Limb (tissue), 2 donors: ENCODE measurements around the gene RPTOR.

ENCODE experiments used
- DNase-seq, 2 donors: peaks; one replicate each; pipeline ENCODE4 v3.0.0-alpha.2; 2016; ENCODE audit errors: extremely low spot score in 2 of 2

Gene RPTOR

GRCh38 chr17:80640366-80641084 is 95.9 kb downstream of the RPTOR start:
- no peak for DNase-seq

DNA sequence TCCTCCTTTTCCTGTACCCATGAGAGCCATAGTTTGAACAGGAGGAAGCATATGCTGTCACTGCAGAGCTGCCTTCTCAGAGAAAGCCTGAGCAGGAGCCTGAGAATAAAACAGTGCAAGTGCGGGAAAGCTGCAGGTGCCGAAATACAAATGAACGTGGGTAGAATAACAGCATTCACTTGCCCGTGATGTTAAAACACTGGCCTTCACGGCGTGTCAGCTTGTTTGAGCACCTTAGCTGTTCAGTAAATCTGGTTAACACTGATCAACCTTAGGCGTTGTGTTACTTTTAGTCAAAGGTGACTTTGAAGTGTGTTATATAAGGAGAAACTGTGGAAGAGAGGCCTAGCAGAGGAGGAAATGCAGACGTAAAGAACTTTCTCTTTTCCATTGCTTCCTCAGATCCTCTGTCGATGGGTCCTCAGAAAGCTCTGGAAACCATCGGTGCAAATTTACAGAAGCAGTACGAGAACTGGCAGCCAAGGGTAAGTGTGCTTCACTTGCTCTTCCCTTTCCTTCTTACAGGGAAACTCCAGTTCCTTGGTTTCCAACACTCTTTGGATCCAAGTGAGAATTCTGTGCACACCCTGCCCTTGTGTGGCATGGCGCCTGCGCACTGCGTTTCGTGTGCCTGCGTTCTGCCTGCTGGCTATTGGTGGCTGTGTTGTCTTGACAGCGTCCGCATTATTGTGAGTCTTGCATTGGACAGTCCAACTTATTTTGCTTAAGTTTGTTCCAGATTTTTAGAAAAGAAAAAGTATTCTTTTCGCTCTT is 98.9 kb downstream of the RPTOR start:
- DNase-seq = no peak

GRCh38 chr17:80644536-80644935 is 99.9 kb downstream of the RPTOR start:
- DNase-seq = no peak

- DNase-seq = no peak
Measured at GRCh38 chr17:80645706-80646325, 101.2 kb downstream of the RPTOR start.

DNA sequence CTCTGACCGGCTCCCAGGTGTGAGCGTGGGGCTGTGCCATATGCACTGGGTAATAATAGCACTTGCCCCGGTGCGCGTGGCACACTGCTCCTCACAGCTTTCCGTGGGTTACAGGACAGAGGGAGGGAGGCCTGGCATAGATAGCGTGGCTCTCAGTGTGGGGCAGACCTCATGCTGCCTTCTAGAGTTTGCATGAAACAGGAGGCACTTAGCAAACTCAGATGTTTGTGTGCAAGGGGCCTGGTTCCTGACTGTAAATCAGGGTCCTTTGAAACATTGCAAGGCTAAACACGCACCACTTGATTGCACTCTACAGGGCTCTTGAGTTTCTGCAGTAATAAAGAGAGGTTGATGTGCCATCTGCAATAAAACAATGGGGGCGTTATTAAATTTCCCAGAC is 101.7 kb downstream of the RPTOR start:
- no peak for DNase-seq

- DNase-seq = no peak
Measured at GRCh38 chr17:80647746-80648145, 103.1 kb downstream of the RPTOR start.

DNA sequence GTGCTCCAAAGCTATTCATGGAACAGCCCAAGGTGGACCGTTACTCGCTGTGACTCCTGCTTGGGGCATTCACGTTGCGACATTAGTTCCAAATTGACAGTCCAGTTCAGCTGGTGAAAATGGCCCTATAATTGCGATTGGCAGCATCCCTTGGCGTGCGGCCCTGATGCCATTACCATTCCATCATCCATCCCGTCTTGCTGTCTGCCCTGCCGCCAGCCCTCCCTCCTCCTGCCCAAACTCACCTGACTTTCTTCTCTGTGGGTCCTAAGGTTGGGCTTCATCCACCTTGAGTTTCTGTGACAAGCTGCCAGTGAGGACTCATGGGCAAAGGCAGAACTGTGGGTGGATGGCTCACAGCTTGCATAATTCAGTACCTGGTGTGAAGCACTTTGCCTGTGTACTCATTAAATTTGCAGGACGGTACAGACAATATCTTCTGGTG is 104.6 kb downstream of the RPTOR start:
- DNase-seq = no peak

DNA sequence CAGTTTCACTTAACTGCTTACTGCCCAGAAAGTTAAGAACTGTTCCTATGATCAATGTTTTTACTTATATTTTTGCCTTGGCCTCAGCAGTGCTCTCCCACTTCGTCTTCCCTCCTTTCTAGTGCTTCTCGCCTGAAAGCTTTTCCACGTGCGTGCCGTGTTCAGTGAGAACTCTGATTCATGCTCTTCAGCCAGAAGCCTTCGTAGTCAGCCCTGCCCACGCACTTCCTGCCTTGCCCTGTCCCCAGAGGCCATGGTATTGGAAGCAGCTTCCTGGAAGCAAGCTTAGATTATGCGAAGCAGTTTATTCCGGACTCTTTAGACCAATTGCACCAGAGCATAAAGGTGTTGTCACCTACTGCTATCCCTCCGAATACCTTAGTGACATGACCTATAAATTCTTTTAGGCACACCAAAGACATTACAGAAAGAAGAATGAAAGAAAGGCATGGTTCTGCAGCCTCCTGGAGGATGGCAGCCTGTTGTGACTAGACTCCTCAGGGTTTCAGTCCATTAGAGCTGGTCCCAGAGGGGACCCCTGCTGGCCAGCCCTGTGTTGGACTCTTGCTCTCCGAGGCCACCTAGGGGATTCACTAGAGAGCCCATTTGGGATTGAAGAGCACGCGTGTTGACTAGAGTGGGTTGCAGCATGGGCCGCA is 105.2 kb downstream of the RPTOR start:
- DNase-seq = peak in 1 of 2 donors; percentile 43

GRCh38 chr17:80650331-80650672 is 105.7 kb downstream of the RPTOR start:
- no peak for DNase-seq

DNA sequence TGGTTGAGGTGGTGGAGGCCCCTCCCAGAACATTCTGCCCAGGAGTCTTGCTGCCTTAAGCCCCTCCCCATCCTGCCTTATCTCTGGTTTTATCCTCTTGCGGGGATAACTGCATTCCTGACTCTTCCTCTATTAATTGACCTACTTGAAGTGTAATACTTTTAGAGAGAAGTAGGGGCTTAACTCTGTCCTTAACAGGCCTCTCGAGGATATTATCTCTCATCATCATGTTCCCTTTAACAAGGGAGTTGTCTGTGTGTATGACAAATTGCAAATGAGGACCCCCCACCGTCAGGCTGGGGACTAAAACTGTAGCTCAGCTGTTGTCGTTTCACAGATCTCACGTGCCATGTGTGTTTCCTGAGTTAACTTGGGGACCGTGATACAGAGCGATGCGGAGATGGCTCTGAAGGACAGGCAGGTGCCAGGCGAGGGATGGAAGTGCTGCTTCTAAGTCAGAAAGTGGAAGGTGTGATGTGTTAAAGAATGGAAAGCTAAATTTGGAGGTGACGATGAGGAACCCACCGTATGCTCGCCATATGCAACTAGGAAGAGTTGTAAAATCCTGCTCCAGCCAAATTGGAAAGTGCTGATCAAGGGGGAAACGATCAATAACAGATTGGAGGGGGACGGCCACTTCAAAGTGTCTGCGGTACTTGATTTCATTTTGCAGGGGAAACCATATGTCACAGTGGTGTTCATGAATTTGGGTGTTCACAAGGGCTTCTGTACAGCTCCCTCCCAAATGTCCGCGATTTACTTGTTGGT is 106.3 kb downstream of the RPTOR start:
- DNase-seq = no peak

GRCh38 chr17:80652756-80653330 is 108.2 kb downstream of the RPTOR start:
- no peak for DNase-seq

- no peak for DNase-seq
Measured at GRCh38 chr17:80653856-80654255, 109.2 kb downstream of the RPTOR start.

DNA sequence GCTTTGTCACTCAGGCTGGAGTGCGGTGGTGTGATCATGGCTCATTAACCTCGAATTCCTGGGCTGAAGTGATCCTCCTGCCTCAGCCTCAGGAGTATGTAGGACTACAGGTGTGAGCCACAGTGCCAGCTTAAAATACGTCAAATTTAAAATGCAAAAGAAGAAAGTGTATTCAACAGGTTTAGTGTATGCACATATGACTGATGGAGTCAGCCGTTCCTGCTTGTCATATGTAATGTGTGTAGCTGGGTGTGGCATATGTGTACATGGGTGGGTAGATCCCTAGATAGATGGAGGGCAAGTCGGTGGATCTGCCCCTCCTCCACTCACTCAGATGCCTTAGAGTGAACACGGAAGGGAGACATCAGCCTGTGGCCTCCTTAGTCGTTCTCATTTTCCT is 111.0 kb downstream of the RPTOR start:
- DNase-seq = no peak

DNA sequence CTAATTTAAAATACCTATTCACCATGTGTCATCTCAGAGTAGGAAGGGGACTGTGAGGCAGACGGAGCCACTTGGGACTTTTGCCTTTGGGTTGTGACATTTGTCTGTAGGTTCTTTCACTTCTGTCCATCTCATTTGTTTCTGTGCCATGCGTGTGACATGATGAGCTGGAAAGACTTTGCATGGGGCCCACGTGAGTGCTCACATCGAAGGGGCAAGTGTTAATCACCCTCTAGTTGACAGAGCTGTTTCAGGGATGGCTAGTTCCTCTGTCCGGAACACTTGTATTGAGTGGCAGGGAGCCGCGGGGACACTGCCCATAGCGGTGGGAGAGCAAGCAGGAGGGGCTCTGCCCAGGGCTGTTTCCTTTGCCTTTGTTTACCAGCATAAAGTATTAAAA is 112.0 kb downstream of the RPTOR start:
- DNase-seq = no peak

- no peak for DNase-seq
Measured at GRCh38 chr17:80657561-80657960, 112.9 kb downstream of the RPTOR start.

DNA sequence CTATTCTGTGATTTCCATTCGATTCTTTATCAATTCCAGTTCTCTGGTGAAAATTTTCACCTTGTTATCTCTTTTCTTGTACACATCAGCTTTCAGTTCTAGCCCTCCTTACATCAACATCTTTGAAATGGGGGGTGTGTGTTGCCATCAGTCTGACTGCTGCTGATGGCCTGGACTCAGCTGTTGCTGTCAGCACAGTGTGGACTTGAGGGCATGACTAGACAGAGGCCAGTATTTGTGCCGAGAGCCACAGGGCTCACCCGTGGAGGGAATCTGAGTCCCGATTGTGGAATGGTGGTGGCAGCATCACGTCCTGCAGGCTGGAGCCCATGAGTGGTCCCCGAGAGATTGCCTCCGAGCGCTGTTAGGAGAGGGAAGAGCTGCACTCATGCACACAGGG is 114.2 kb downstream of the RPTOR start:
- DNase-seq = no peak

DNA sequence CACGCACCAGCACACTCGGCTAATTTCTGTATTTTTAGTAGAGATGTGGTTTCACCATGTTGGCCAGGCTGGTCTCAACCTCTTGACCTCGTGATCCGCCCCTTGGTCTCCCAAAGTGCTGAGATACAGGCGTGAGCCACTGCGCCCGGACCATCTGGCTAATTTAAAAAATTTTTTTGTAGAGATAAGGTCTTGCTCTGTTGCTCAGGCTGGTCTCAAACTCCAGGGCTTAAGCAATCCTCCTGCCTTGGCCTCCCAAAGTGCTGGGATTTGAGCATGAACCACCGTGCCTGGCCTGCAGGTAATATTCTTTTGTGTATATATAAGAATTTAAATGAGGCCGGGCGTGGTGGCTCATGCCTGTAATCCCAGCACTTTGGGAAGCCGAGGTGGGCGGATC is 115.0 kb downstream of the RPTOR start:
- no peak for DNase-seq

- DNase-seq = no peak
Measured at GRCh38 chr17:80660527-80661198, 116.0 kb downstream of the RPTOR start.

DNA sequence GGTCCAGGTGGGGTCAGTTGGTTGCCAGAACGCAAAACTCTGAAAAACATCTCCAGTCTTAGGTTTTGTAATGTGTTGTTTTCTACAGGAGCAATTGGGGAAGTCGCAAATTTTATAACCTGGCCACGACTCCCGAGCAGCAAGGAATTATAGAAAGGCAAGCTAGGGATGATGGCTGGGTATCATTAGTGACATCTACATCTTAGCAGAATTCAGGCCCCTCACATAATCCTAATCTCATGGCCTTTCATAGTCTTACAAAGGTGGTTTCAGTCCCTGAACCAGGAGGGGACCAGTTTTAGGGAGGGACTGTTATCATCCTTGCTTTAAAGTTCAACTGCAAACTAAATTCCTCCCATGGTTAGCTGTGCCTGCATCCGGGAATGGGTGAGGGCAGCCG is 117.9 kb downstream of the RPTOR start:
- DNase-seq = no peak

GRCh38 chr17:80663781-80664206 is 119.2 kb downstream of the RPTOR start:
- DNase-seq = no peak
